GM19351 (cell line): ENCODE measurements around the gene ZBED4.
"Not testable (repeated sequence)": the region's sequence is repeated elsewhere in the genome, so short reads cannot be mapped to it uniquely, and the experiment has no call there.

ENCODE experiments used
- ATAC-seq: cut with Tn5 transposase; IDR thresholded peaks from one replicate; pipeline ENCODE4 v1.9.1; 2021; ENCODE audit warnings: mild to moderate bottlenecking, moderate library complexity; ENCODE audit not compliant: unreplicated experiment

ZBED4 gene

GRCh38 chr22:49852898-49853894 lies at the start of gene ZBED4:
Gene ZBED4 (plus strand): TSS chr22:49853844. CDS start chr22:49883663, 29,819 bp downstream.
- peak; percentile 69 for ATAC-seq

DNA sequence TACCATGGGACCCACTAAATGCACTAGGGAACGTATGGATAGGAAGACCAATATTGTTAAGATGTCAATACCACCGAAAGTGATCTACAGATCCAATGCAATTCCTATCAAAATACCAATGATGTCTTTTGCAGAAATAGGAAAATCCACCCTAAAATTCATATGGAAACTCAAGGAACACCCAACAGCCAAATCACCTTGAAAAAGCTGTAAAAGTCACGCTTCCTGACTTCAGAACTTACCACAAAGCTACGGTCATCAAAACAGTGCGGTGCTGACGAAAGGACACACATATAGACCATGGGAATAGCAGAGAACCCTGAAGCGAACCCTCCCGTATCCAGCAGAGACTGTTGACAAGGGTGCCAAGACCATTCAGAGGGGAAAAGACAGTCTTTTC lies 46.5 kb upstream of the ZBED4 start:
- no peak for ATAC-seq

DNA sequence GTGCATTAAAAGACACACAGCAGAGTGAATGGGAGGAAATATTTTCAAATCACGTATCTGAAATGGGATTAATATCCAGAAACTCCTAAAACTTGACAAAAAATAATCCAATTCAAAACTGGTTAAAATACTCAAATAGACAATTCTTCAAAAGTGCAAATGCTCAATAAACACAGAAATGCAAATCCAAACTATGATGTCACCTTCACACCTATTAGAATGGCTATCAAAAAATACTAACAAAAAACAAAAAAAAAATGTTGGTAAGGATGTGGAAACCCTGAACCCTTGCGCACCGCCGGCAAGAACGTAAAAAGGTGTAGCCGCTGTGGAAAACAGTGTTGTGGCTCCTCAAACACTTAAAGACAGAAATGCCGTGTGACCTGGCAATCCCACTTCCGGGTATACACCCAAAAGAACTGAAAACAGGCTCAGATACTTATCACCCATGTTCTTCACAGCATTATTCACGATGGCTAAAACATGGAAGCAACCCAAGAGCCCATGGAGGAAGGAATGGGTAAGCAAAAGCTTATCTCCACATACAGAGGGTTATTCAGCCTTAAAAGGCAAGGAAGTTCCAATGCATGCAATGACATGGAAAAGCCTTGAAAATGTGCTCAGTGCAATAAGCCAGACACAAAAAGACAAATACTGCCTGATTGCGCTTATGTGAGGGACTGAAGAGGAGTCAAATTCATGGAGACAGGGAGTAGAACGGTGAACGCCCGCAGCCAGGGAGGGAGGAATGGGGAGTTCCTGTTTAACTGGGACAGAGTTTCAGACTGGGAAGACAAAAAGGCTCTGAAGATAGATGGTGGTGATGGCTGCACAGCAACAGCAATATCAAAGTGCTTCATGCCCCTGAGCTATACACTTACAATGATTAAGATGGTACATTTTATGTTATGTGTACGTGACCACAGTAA lies 45.6 kb upstream of the ZBED4 start:
- no peak for ATAC-seq

DNA sequence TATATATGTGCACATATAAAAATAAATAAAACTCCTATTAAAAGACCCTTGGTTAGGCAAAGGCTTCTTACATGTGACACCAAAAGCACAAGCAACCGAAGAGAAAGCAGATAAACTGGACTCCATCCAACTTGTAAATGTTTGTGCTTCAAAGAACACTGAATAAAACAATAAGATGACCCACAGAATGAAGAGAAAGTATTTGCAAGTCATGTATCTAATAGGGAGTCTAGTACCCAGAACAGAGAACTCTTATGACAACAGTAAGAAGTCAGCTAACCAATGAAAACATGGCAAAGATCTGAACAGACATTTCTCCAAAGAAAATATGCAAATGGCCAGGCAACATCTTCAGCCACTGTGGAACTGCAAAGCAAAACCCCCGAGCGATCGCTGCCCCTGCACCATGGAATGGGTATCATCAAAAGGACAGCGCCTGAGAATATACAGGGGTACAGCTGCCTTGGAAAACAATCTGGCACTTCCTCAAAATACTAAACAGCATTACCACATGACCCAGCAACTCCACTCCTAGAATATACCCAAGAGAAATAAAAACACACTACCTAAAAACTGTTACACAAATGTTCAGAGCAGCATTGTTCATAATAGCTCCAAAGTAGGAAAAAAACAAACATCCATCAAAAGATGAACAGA lies 43.2 kb upstream of the ZBED4 start:
- ATAC-seq, result no peak

DNA sequence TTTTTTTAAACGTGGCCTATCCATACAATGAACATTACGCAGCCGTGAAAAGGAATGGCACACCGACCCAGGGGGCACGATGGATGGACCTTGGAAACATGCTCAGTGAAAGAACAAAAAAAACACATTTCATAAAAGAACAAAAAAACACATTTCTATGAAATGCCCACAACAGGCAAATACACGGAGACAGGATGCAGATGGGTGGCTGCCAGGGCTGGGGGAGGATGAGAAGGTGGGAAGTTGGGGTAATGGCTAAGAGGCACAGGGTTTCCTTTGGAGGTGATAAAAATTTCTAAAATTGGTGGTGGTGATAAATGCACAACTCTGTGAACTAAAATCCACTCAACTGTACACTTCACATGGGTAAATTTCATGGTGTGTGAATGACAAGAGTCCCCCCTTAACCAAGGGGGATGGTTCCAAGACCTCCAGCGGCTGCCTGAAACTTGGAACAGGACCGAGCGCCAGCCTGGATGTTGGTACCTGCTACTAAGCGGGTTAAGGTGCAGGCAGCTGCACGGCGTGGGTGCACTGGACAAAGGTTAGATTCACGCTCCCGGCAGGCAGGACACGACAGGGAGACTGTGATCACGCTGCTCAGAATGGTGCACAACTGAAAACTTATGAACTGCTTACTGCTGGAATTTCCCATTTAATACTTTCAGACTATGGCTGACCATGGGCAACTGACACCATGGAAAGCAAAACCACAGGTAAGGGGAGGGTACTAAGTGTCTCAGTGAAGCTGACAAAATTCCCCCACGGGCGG lies 42.4 kb upstream of the ZBED4 start:
- ATAC-seq, result no peak

GRCh38 chr22:49812838-49813237 lies 40.8 kb upstream of the ZBED4 start:
- no peak for ATAC-seq

GRCh38 chr22:49814164-49814686 lies 39.4 kb upstream of the ZBED4 start:
- no peak for ATAC-seq

DNA sequence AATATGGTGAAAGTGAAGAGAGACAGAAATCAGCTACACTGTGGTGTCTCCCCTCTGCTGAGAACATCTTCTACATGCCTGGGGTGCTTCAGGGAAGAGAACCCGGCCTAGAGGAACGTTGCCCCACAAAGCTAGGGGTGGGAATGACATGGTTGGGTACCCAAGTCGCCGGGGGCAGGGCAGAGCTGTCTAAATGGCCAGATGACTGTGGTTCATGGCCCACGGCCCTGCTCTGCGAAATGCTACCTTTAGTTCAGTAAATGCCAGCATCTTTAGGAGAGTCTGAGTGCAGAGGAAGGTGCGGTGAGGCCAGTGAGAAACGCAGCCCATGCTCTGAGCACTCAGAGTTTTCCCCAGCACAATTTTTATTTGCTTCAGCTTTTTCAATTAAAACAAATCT lies 38.8 kb upstream of the ZBED4 start:
- ATAC-seq, result no peak

DNA sequence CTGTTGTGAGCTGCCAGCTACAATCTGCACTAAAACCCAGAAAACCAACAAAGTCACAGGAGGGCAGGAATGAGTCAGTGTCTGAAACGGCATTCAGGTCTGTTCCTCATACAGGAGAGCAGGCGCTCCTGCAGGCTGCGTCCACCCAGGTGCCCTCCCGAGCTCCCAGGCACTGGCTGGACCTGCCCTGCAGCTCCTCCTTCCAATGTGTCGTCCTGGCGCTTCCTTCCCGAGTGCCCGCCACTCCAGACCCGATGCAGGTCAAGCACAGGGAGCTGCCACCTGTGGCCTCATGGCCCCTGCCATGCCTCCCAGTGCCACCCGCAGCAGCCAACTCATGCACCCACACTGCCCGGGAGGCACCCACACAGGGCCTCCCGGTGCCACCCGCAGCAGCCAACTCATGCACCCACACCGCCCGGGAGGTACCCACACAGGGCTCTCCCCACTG lies 38.0 kb upstream of the ZBED4 start:
- ATAC-seq, result no peak

- no peak for ATAC-seq
These were observed 36.3 kb upstream of the ZBED4 start for GRCh38 chr22:49817359-49817758.

- no peak for ATAC-seq
These were observed 32.7 kb upstream of the ZBED4 start for GRCh38 chr22:49820984-49821383.

DNA sequence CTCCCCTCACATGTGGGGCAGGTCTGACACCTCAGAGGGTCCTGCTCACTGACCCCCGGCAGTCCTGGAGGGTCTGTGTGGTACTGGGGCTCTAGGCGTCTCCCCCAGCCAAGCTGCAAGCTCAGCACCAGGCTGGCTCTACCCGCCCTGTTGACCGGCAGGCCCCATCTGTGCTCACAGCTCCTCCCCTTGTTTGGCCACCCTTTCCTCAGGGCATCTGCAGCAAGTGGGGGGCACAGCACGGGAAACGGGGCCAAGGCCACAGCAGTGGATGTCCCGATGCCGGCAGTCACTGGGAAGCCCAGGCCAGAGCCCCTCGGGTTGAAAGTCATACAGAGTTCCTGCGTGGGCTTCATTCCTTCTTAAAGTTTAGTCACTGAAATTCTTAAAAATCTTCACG lies 31.9 kb upstream of the ZBED4 start:
- not testable (repeated sequence) for ATAC-seq

DNA sequence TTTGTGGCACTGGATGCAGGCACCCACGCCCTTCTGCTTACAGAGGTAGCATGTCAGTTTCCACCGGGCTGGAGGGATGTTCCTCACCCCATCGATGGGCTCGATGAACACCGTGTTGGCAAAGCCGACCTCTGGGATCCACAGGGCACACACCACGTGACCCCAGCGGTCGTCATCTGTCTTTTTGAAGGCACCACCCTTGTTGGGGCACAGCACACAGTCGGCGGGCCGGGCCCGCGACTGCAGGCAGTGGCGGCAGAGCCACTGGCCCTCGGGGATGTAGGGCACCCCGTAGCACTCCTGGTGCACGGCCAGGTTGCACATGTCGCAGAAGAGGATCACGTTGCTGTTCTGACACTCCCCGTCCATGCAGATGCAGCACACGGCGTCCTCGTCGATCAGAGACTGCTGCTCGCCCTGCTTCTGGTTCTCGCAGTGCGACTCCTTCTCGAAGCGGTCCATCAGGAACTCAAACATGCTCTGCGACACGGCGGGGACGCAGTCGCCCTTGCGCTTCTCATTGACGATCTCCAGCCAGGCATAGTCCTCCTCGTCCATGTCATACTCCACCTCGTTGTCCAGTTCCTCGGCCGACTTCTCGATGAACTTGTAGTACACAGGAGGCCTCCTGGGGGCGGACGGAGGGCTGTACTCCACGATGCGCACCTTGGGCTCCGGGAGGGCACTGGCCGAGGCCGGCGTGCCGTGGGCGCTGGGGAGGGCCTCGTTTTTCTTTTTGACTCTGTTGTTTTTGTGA lies 30.2 kb upstream of the ZBED4 start:
- no peak for ATAC-seq

DNA sequence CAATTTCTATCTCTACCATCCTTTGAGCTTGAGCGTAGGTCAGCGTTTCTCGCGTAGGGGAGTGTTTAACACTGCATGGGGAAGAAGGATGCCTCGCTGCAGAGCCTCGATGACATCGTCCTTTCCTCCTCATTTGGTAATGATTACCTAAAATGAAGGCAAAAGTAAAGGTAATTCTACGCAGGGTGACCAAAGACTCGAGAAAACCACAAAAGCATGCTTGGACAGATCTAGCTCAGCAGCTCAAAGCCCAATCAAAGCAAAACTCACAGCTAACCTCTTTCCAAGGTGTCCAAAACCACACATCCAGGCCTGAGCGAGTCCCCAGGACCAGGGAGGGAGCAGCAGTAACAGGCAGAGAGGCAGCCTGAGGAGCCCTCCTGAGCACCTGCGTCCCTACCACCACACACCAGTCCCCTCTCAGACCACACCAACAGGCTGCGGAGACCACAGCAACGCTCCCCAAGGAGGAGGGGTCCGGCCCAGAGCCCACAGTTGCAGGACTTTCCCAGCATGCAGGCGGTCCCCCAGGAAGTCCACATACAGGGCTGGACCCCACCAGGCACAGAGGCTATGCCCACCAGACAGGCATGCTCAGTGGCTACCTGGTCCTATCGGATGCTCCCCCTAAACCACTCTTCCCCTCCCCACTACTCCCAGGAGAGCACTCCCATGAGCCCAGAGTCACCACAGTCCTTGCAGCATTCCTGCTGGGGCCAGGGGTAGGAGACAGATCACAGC lies 29.3 kb upstream of the ZBED4 start:
- ATAC-seq, result no peak

- ATAC-seq, result no peak
These were observed 28.7 kb upstream of the ZBED4 start for GRCh38 chr22:49824936-49825335.

GRCh38 chr22:49825436-49825835 lies 28.2 kb upstream of the ZBED4 start:
- no peak for ATAC-seq

DNA sequence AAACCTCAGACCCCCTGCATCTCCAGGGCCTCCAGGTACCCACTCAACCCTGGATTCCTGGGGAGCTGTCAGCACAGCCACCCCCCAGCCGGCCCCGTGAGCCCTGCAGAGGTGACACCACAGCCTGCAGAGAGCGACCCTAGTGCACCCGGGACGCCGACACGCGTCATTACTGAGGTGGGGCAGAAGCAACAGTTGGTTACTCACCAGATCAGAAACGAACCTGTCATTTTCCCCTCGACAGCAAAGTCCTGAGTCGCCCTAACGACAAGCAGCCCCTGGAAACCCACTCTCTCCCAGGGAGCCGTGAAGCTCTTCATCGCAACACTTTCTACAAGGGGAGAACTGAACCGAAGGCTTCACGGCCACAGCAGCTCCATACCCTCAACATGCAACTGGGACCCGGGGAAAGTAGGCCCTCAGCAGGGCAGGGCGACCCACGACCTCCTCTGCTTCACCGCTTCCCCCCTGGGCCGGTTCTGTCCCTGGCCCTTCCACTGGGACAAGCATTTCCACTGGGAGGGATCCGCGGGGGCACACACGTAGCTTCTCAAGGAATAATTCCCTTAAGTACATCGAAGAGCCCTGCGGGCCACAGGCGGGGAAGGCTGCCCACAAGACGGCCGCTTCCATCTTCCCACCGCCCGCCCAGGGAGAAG lies 27.6 kb upstream of the ZBED4 start:
- ATAC-seq, result peak; percentile 39
